Pancreas (tissue), 10 donors: ENCODE measurements around the gene LPCAT1. TPM values are rescaled to one million over a fixed set of nuclear protein-coding genes. Genes with fewer than 3 reads are reported as not detected.
A peak's percentile ranks its signal among the peaks of the same experiment; 100 is the strongest.
"Not testable (repeated sequence)": the region's sequence is repeated elsewhere in the genome, so short reads cannot be mapped to it uniquely, and the experiment has no call there.

Experiments used
- ATAC-seq, 4 donors: fragments of 200-7000 bp; cut with Tn5 transposase; one replicate each; pipeline versions ENCODE4 v1.8.0 to v1.9.1; 2020; ENCODE audit warnings: mild to moderate bottlenecking in 4 of 4, moderate library complexity in 4 of 4
- DNase-seq, 6 donors: peaks; one replicate each; pipeline ENCODE4 v3.0.0-alpha.2; 2020
- FAIRE-seq: peaks from 2 replicates; lab custom pipeline; 2012; peaks lifted over from hg19 to GRCh38; lab: Jason Lieb, UNC
- H3K27ac ChIP-seq, 4 donors: fragments of 200-600 bp; sonication (generic); 1 replicate in 3 of 4; 2 replicates in 1 of 4; pipeline versions ENCODE4 v1.5.0 to v1.8.0; 2020
- H3K27me3 ChIP-seq, 4 donors: fragments of 200-600 bp; one replicate each; pipeline ENCODE4 v1.8.0; 2021
- H3K36me3 ChIP-seq, 3 donors: fragments of 200-600 bp; sonication (generic) in 1 of 3; one replicate each; pipeline versions ENCODE4 v1.5.0 to v1.8.0; 2020 to 2021
- H3K4me1 ChIP-seq, 3 donors: fragments of 200-600 bp; one replicate each; pipeline ENCODE4 v1.8.0; 2021
- H3K4me3 ChIP-seq, 4 donors: fragments of 200-600 bp; sonication (generic) in 2 of 4; one replicate each; pipeline versions ENCODE4 v1.5.0 to v1.8.0; 2020 to 2021
- H3K9me3 ChIP-seq, 4 donors: fragments of 200-600 bp; one replicate each; pipeline ENCODE4 v1.8.0; 2021
- CTCF ChIP-seq, 4 donors: fragments of 200-600 bp; sonication (generic) in 3 of 4; IDR thresholded peaks; one replicate each; pipeline versions ENCODE4 v1.5.0 to v1.8.0; 2021; ENCODE audit warnings: antibody characterized with exemption in 4 of 4
- WGBS, 2 donors: extraction: QIAGEN DNeasy Blood & Tissue Kit; methylation state at CpG; one replicate each; pipeline ENCODE4 v1.1.7; 2013; 5-methylcytosine and 5-hydroxymethylcytosine counted together
- intact Hi-C, 3 donors: fragments of 100-400 bp; cut with DNase I; formaldehyde crosslinking; loops; one replicate each; pipeline versions ENCODE4 v1.11.1 to v1.14.2; 2022
- polyA plus RNA-seq, 2 donors: library from polyadenylated mRNA; stranded (reverse); fragments of 200-250 nt; gene quantifications; one replicate each; pipeline ENCODE4 v1.2.3, GENCODE V29; 2013
- total RNA-seq, 6 donors: library from RNA; stranded (reverse); fragmentation: NEBNext Ultra II Directional in 4 of 6; extraction: Animal tissue kit (Norgen Biotek cat#: 25700) in 4 of 6; gene quantifications; one replicate each; pipeline versions ENCODE4 v1.2.1 to v1.2.4, GENCODE V29; 2021 to 2023
- donor health status: healthy with polysubstance abuse.
- donor health status: DM: no; HTN: no; CAD: no; lungs with moderate emphysema.
- donor health status: DM: no; HTN: no; CAD: no.
- donor health status: control.
- donor health status: control.
- donor health status: Bipolar disorder and iron deficiency.
- donor health status: DM: yes; HTN: yes; CAD: no.
- donor health status: DM: no; HTN: no; CAD: no.
- donor health status: DM: no; HTN: no; CAD: no.
- donor health status: DM: yes; HTN: yes; CAD: no.

Gene LPCAT1
- total and polyA plus RNA-seq, 8 donors, result 6.5 to 26.1 (median 13.8) TPM

DNA sequence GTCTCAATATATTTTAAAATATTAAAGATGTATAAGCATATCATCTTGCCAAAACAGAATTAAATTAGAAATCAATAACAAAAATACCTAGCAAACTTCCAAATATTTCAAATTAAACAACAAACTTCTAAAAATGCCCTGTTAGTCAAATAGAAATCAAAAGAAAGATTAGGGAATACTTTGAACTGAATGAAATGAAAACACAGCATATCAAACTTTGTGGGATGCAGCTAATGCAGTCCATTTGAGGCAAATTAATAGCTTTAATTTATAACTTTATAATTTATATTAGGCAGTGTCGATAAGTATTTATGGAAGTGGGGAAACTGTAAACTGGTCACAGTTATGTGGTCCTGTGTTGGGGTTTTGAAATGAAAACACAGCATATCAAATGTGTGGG, 95.7 kb downstream of the LPCAT1 start:
- no peak overlapping the region for H3K27ac ChIP-seq
- ATAC-seq (no peak), FAIRE-seq (no peak), DNase-seq (no peak)
- no peaks in the 10 kb centered on the region for H3K9me3 ChIP-seq
- no peak overlapping the region for H3K4me3 ChIP-seq
- H3K36me3 ChIP-seq, result no peaks in the 10 kb centered on the region
- no peaks in the 10 kb centered on the region for H3K4me1 ChIP-seq
- 61 to 64% methylated on average over 1 of the region's 1 CpG for WGBS, 2 donors
- no peak for TF ChIP-seq CTCF (IDR thresholded peaks at IDR 0.05)
- H3K27me3 ChIP-seq, result no peaks in the 10 kb centered on the region
- intact Hi-C loops, result no loop called here

DNA sequence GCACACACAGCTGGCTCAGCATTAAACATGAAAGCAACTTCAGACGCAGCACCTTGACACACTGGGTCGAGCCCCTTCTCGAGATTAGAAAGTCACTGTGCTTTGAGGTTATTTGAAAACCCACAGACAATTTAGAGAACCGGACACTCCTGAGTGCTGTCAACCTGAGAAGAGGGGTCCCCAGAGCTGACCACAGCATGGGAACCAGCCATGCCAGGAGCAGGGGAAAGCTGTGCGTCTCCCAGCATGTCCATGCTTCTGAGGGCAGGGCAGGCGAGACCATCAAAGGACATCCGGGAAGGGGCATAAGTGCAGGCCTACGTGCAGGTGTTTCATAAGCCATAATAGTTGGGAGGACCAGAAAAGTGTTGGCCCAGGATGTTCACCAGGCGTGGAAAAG, 99.0 kb downstream of the LPCAT1 start:
- intact Hi-C loops, result no loop called here
- DNase-seq (peak in 1 of 6 donors; percentile 6), FAIRE-seq (no peak), ATAC-seq (no peak)
- WGBS, 2 donors, result 65 to 80% methylated on average over 9 of the region's 9 CpGs
- no peaks in the 10 kb centered on the region for H3K36me3 ChIP-seq
- H3K4me3 ChIP-seq, result no peak overlapping the region
- no peak for TF ChIP-seq CTCF (IDR thresholded peaks at IDR 0.05)
- no peak overlapping the region for H3K27ac ChIP-seq
- no peaks in the 10 kb centered on the region for H3K27me3 ChIP-seq
- no peaks in the 10 kb centered on the region for H3K4me1 ChIP-seq
- H3K9me3 ChIP-seq, result no peaks in the 10 kb centered on the region

DNA sequence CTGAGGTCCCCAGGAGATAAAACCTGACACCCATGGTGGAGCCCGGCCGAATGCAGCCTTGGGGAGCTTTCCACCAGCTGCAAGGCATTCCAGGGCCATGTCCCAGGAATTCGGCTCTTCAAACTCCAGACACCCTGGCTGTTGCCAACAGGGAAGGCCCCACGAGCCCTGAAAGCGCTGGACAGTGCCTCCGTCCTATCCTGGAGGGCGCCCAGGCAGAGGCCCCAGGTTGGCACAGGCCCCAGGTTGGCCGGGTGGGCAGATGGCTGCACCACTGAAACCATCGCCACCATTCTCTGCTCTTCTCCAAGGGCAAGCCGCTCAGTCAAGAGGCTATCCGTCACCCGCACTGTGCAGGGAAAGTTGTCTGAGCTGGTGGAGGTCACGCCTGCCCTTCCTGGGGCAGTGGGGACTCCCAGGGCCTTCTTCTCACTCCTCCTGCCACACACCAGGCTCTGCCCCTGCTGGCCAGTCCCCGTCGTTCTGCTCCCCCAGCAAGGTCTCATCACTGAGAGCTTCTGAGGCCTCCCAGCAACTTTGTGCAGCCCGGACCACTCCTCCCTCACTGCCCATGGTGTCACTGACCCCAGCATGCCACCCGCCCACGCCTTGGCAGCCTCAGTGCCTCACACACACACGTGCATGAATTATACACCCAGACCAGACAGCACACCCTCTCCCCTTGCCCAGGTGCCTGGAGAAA, 99.7 kb downstream of the LPCAT1 start:
- Histone ChIP-seq H3K4me1 (no peaks in the 10 kb centered on the region), H3K36me3 (no peaks in the 10 kb centered on the region), H3K4me3 (no peak overlapping the region), H3K27me3 (no peaks in the 10 kb centered on the region), H3K27ac (no peak overlapping the region), H3K9me3 (no peaks in the 10 kb centered on the region)
- intact Hi-C loops, result no loop called here
- DNase-seq (peak in 3 of 6 donors; percentile 11 to 46 (median 35)), ATAC-seq (no peak), FAIRE-seq (no peak)
- 56 to 63% methylated on average over 19 of the region's 19 CpGs for WGBS, 2 donors
- no peak for TF ChIP-seq CTCF (IDR thresholded peaks at IDR 0.05)

GRCh38 chr5:1422522-1422921, 101.2 kb downstream of the LPCAT1 start:
- ATAC-seq, H3K36me3 ChIP-seq, H3K27ac ChIP-seq, intact Hi-C loops, H3K4me1 ChIP-seq, H3K4me3 ChIP-seq, H3K9me3 ChIP-seq, H3K27me3 ChIP-seq, FAIRE-seq: not testable (repeated sequence)
- WGBS, 2 donors, result 68 to 70% methylated on average over 8 to 13 of the region's 13 CpGs
- peak in 1 of 6 donors; percentile 15 for DNase-seq

GRCh38 chr5:1421521-1422341, 102.0 kb downstream of the LPCAT1 start:
- TF ChIP-seq CTCF (IDR thresholded peaks at IDR 0.05), result no peak
- Histone ChIP-seq H3K27me3 (no peaks in the 10 kb centered on the region), H3K27ac (no peak overlapping the region), H3K4me1 (no peaks in the 10 kb centered on the region), H3K9me3 (no peaks in the 10 kb centered on the region), H3K36me3 (no peaks in the 10 kb centered on the region), H3K4me3 (no peak overlapping the region)
- WGBS, 2 donors, result 64 to 76% methylated on average over 29 of the region's 29 CpGs
- FAIRE-seq (no peak), DNase-seq (peak in 2 of 6 donors; percentile 36 to 58), ATAC-seq (no peak)
- intact Hi-C loops, result no loop called here
